Measurements from ENCODE around the gene ATP4B.
"Not testable (repeated sequence)": the region's sequence is repeated elsewhere in the genome, so short reads cannot be mapped to it uniquely, and the experiment has no call there.

ATP4B gene

GRCh38 chr13:113638806-113639205 lies 19.2 kb downstream of the ATP4B start:
- DNase-seq: no peak

GRCh38 chr13:113638173-113638746 lies 19.7 kb downstream of the ATP4B start:
- no peak for DNase-seq

- no peak for DNase-seq
These were observed 20.5 kb downstream of the ATP4B start for GRCh38 chr13:113637262-113638160.

GRCh38 chr13:113636266-113636963 lies 21.6 kb downstream of the ATP4B start:
- no peak for DNase-seq

GRCh38 chr13:113635709-113636108 lies 22.3 kb downstream of the ATP4B start:
- no peak for DNase-seq

- DNase-seq: no peak
These were observed 23.0 kb downstream of the ATP4B start for GRCh38 chr13:113635048-113635420.

GRCh38 chr13:113634279-113635047 lies 23.5 kb downstream of the ATP4B start:
- DNase-seq: no peak

GRCh38 chr13:113633485-113633873 lies 24.5 kb downstream of the ATP4B start:
- DNase-seq: no peak

GRCh38 chr13:113632706-113633484 lies 25.1 kb downstream of the ATP4B start:
- DNase-seq: no peak

- no peak for DNase-seq
These were observed 26.5 kb downstream of the ATP4B start for GRCh38 chr13:113631341-113632095.

- no peak for DNase-seq
These were observed 27.2 kb downstream of the ATP4B start for GRCh38 chr13:113630804-113631203.

- no peak for DNase-seq
These were observed 27.7 kb downstream of the ATP4B start for GRCh38 chr13:113630296-113630695.

GRCh38 chr13:113629866-113630265 lies 28.1 kb downstream of the ATP4B start:
- DNase-seq: no peak

- no peak for DNase-seq
These were observed 29.4 kb downstream of the ATP4B start for GRCh38 chr13:113628291-113629270.

GRCh38 chr13:113627136-113627535 lies 30.9 kb downstream of the ATP4B start:
- no peak for DNase-seq

GRCh38 chr13:113625965-113626721 lies 31.9 kb downstream of the ATP4B start:
- DNase-seq: no peak

- DNase-seq: not testable (repeated sequence)
These were observed 33.2 kb downstream of the ATP4B start for GRCh38 chr13:113624640-113625304.

- DNase-seq: no peak
These were observed 33.8 kb downstream of the ATP4B start for GRCh38 chr13:113624235-113624587.

Data from NCI-H2227 treated with DMSO at 0.1 percent for 48 hours (cell line).